Neuronal stem cell (in vitro differentiated cells): ENCODE measurements around the gene MBNL3.

Experiments
- DNase-seq: peaks from one replicate; pipeline ENCODE4 v3.0.0-alpha.2; 2013; ENCODE audit warnings: low spot score
- H2AFZ ChIP-seq: one replicate; pipeline ENCODE4 v1.6.1; 2013; ENCODE audit warnings: mild to moderate bottlenecking, low read length, inconsistent platforms
- H2AK5ac ChIP-seq: 2 replicates; pipeline ENCODE4 v1.6.1; 2013; ENCODE audit warnings: low read depth, mild to moderate bottlenecking, inconsistent platforms, low read length, moderate library complexity, mixed read lengths
- H2BK120ac ChIP-seq: 2 replicates; pipeline ENCODE4 v1.6.1; 2013; ENCODE audit warnings: low read depth, mild to moderate bottlenecking, inconsistent platforms, low read length, moderate library complexity, mixed read lengths
- H2BK12ac ChIP-seq: one replicate; pipeline ENCODE4 v1.6.1; 2013; ENCODE audit warnings: low read length, inconsistent platforms
- H2BK15ac ChIP-seq: 2 replicates; pipeline ENCODE4 v1.6.1; 2013; ENCODE audit warnings: mild to moderate bottlenecking, low read length, inconsistent platforms, mixed read lengths
- H2BK5ac ChIP-seq: one replicate; pipeline ENCODE4 v1.6.1; 2013; ENCODE audit warnings: inconsistent platforms, mild to moderate bottlenecking, low read length, moderate library complexity
- H3K14ac ChIP-seq: one replicate; pipeline ENCODE4 v1.6.1; 2013; ENCODE audit warnings: low read length, inconsistent platforms
- H3K18ac ChIP-seq: 2 replicates; pipeline ENCODE4 v1.6.1; 2013; ENCODE audit warnings: low read length, inconsistent platforms
- H3K23ac ChIP-seq: 2 replicates; pipeline ENCODE4 v1.6.1; 2013; ENCODE audit warnings: low read depth, mild to moderate bottlenecking, mixed read lengths, low read length, inconsistent platforms; ENCODE audit not compliant: poor library complexity
- H3K27ac ChIP-seq: replicated peaks from 3 replicates; pipeline ENCODE4 v1.5.1; 2013; ENCODE audit warnings: low read length, inconsistent platforms
- H3K27me3 ChIP-seq, 3 experiments: 2 replicates each; pipeline ENCODE4 v1.6.1; 2013; ENCODE audit warnings: low read length in 3 of 3, mild to moderate bottlenecking in 2 of 3, inconsistent platforms in 1 of 3, low read depth in 1 of 3, mixed read lengths in 1 of 3, moderate library complexity in 1 of 3; ENCODE audit not compliant: control insufficient read depth in 3 of 3, insufficient read depth in 3 of 3
- H3K36me3 ChIP-seq, 2 donors: replicated peaks in 1 of 2; 2 replicates each; pipeline ENCODE4 v1.6.1; 2013; ENCODE audit warnings: low read length in 2 of 2; ENCODE audit not compliant: control insufficient read depth in 2 of 2, insufficient read depth in 2 of 2
- H3K4ac ChIP-seq: 2 replicates; pipeline ENCODE4 v1.6.1; 2013; ENCODE audit warnings: inconsistent platforms, mild to moderate bottlenecking, low read length, moderate library complexity
- H3K4me1 ChIP-seq, 2 donors: 1 replicate in 1 of 2; 2 replicates in 1 of 2; pipeline ENCODE4 v1.6.1; 2013; ENCODE audit warnings: low read length in 2 of 2, low read depth in 1 of 2; ENCODE audit not compliant: control insufficient read depth in 2 of 2, insufficient read depth in 1 of 2
- H3K4me2 ChIP-seq: one replicate; pipeline ENCODE4 v1.6.1; 2013; ENCODE audit warnings: mild to moderate bottlenecking, low read length, inconsistent platforms; ENCODE audit not compliant: insufficient read depth, poor library complexity, severe bottlenecking
- H3K4me3 ChIP-seq, 2 donors: 2 replicates each; pipeline ENCODE4 v1.5.1; 2013; ENCODE audit warnings: low read length in 2 of 2, mild to moderate bottlenecking in 2 of 2, inconsistent platforms in 1 of 2, moderate library complexity in 1 of 2
- H3K79me1 ChIP-seq: one replicate; pipeline ENCODE4 v1.6.1; 2013; ENCODE audit warnings: low read depth, mild to moderate bottlenecking, inconsistent platforms, low read length, moderate library complexity
- H3K9ac ChIP-seq: one replicate; pipeline ENCODE4 v1.6.1; 2013; ENCODE audit warnings: mild to moderate bottlenecking, low read depth, low read length, inconsistent platforms; ENCODE audit not compliant: poor library complexity
- H3K9me3 ChIP-seq, 2 donors: replicated peaks in 1 of 2; 2 replicates each; pipeline versions ENCODE3 to v1.6.1; 2013; ENCODE audit warnings: low read length in 2 of 2, mild to moderate bottlenecking in 2 of 2, inconsistent platforms in 1 of 2, low read depth in 1 of 2, mixed read lengths in 1 of 2, moderate library complexity in 1 of 2; ENCODE audit not compliant: control insufficient read depth in 2 of 2, insufficient read depth in 1 of 2
- H4K8ac ChIP-seq: one replicate; pipeline ENCODE4 v1.6.1; 2013; ENCODE audit warnings: low read depth, mild to moderate bottlenecking, inconsistent platforms, low read length, moderate library complexity
- H4K91ac ChIP-seq: one replicate; pipeline ENCODE4 v1.6.1; 2013; ENCODE audit warnings: low read length, low read depth, mild to moderate bottlenecking, inconsistent platforms; ENCODE audit not compliant: poor library complexity
- WGBS, 2 donors: extraction: QIAGEN DNeasy Blood & Tissue Kit; methylation state at CpG; one replicate each; pipeline ENCODE4 v1.1.7; 2013; ENCODE audit warnings: missing lambda C conversion rate in 2 of 2, mixed read lengths in 1 of 2; ENCODE audit not compliant: insufficient read length in 2 of 2, insufficient replicate concordance in 1 of 2; ENCODE audit errors: extremely low coverage in 2 of 2; 5-methylcytosine and 5-hydroxymethylcytosine counted together

Gene MBNL3

GRCh38 chrX:132481449-132481848, 7.4 kb downstream of the MBNL3 start:
- no peak overlapping the region for H3K14ac ChIP-seq
- H3K9me3 ChIP-seq: no peaks in the 10 kb centered on the region
- no peak overlapping the region for H3K4me3 ChIP-seq
- no peak overlapping the region for H4K91ac ChIP-seq
- no peak overlapping the region for H2AK5ac ChIP-seq
- H2BK12ac ChIP-seq: no peak overlapping the region
- H3K79me1 ChIP-seq: no peaks in the 10 kb centered on the region
- H3K27me3 ChIP-seq: no peaks in the 10 kb centered on the region
- no peak for DNase-seq
- no peak overlapping the region for H3K9ac ChIP-seq
- no CpG with 5 or more reads among the region's 1 CpG for WGBS, 2 donors
- H3K36me3 ChIP-seq: no peaks in the 10 kb centered on the region
- H2BK15ac ChIP-seq: no peak overlapping the region
- H2AFZ ChIP-seq: no peak overlapping the region
- H3K4me2 ChIP-seq: no peak overlapping the region
- H4K8ac ChIP-seq: no peak overlapping the region
- H2BK120ac ChIP-seq: no peak overlapping the region
- H3K4me1 ChIP-seq: peaks cover 2 to 17% of the 10 kb centered on the region in 2 donors
- H3K23ac ChIP-seq: no peak overlapping the region
- H3K18ac ChIP-seq: no peak overlapping the region
- H3K27ac ChIP-seq: no peak overlapping the region
- H3K4ac ChIP-seq: no peak overlapping the region
- H2BK5ac ChIP-seq: no peak overlapping the region

- WGBS, 2 donors: no CpG with 5 or more reads among the region's 6 CpGs
Measured at GRCh38 chrX:132480581-132481203, 8.1 kb downstream of the MBNL3 start.

GRCh38 chrX:132474544-132475248, 14.1 kb downstream of the MBNL3 start:
- no peak overlapping the region for H3K18ac ChIP-seq

More at GRCh38 chrX:132480581-132481203, 8.1 kb downstream of the MBNL3 start:
- H3K9me3 ChIP-seq: no peaks in the 10 kb centered on the region
- H3K14ac ChIP-seq: no peak overlapping the region
- no peak overlapping the region for H3K4ac ChIP-seq
- H2BK5ac ChIP-seq: no peak overlapping the region
- no peaks in the 10 kb centered on the region for H3K36me3 ChIP-seq
- no peak overlapping the region for H4K8ac ChIP-seq
- no peak overlapping the region for H3K4me2 ChIP-seq
- no peaks in the 10 kb centered on the region for H3K27me3 ChIP-seq
- H3K79me1 ChIP-seq: no peaks in the 10 kb centered on the region
- no peak overlapping the region for H3K27ac ChIP-seq
- no peak overlapping the region for H2BK120ac ChIP-seq
- H2BK12ac ChIP-seq: no peak overlapping the region
- H2BK15ac ChIP-seq: no peak overlapping the region
- peaks cover 2 to 17% of the 10 kb centered on the region in 2 donors for H3K4me1 ChIP-seq
- H4K91ac ChIP-seq: no peak overlapping the region
- H2AK5ac ChIP-seq: no peak overlapping the region
- H3K23ac ChIP-seq: no peak overlapping the region
- H3K9ac ChIP-seq: no peak overlapping the region
- DNase-seq: no peak
- H2AFZ ChIP-seq: peak overlapping the region; percentile 67
- peak overlapping the region in 1 of 2 donors; percentile 20 for H3K4me3 ChIP-seq
- no peak overlapping the region for H3K18ac ChIP-seq

GRCh38 chrX:132472397-132472796, 16.4 kb downstream of the MBNL3 start:
- H3K4me2 ChIP-seq: no peak overlapping the region
- no peak overlapping the region for H3K18ac ChIP-seq
- no peak overlapping the region for H2AK5ac ChIP-seq
- no peaks in the 10 kb centered on the region for H3K27me3 ChIP-seq
- H2BK5ac ChIP-seq: no peak overlapping the region
- no peak for DNase-seq
- no peaks in the 10 kb centered on the region for H3K79me1 ChIP-seq
- H3K9me3 ChIP-seq: no peaks in the 10 kb centered on the region
- H3K23ac ChIP-seq: no peak overlapping the region
- H2AFZ ChIP-seq: no peak overlapping the region
- H4K91ac ChIP-seq: no peak overlapping the region
- H2BK120ac ChIP-seq: no peak overlapping the region
- no peak overlapping the region for H4K8ac ChIP-seq
- H3K14ac ChIP-seq: no peak overlapping the region
- no peak overlapping the region for H3K4ac ChIP-seq
- no peak overlapping the region for H2BK15ac ChIP-seq
- WGBS, 2 donors: no CpG with 5 or more reads among the region's 1 CpG
- H3K4me1 ChIP-seq: no peaks in the 10 kb centered on the region
- no peak overlapping the region for H2BK12ac ChIP-seq
- no peak overlapping the region for H3K4me3 ChIP-seq
- H3K27ac ChIP-seq: no peak overlapping the region
- H3K36me3 ChIP-seq: no peaks in the 10 kb centered on the region
- H3K9ac ChIP-seq: no peak overlapping the region

More at GRCh38 chrX:132474544-132475248, 14.1 kb downstream of the MBNL3 start:
- no peak overlapping the region for H2BK120ac ChIP-seq
- H3K4me2 ChIP-seq: no peak overlapping the region
- no peak overlapping the region for H2BK12ac ChIP-seq
- H3K4me3 ChIP-seq: no peak overlapping the region
- no peaks in the 10 kb centered on the region for H3K79me1 ChIP-seq
- no peaks in the 10 kb centered on the region for H3K27me3 ChIP-seq
- no peak overlapping the region for H2AK5ac ChIP-seq
- H3K27ac ChIP-seq: no peak overlapping the region
- no peak overlapping the region for H3K9ac ChIP-seq
- no peak overlapping the region for H2AFZ ChIP-seq
- H3K9me3 ChIP-seq: no peaks in the 10 kb centered on the region
- H4K8ac ChIP-seq: no peak overlapping the region
- H3K4ac ChIP-seq: no peak overlapping the region
- H3K4me1 ChIP-seq: no peaks in the 10 kb centered on the region
- no peak for DNase-seq
- H3K14ac ChIP-seq: no peak overlapping the region
- H2BK5ac ChIP-seq: no peak overlapping the region
- no peak overlapping the region for H2BK15ac ChIP-seq
- no peak overlapping the region for H3K23ac ChIP-seq
- no CpG with 5 or more reads among the region's 1 CpG for WGBS, 2 donors
- H4K91ac ChIP-seq: no peak overlapping the region
- no peaks in the 10 kb centered on the region for H3K36me3 ChIP-seq
